ENCODE data around the gene TMEM132D.

- no peak for TF ChIP-seq CTCF (IDR thresholded peaks at IDR 0.05)
- no peak for TF ChIP-seq POLR2A (IDR thresholded peaks at IDR 0.05)
- no peak for TF ChIP-seq POLR2AphosphoS5 (IDR thresholded peaks at IDR 0.05; ENCODE audit: insufficient read depth in 1 of 2, low read depth in 1 of 2)
These were observed 414.6 kb downstream of the TMEM132D start for GRCh38 chr12:129489100-129489676.

All from vagina (tissue), 2 donors.